ENCODE results near the gene FAM240A.
"Not testable (repeated sequence)": the region's sequence is repeated elsewhere in the genome, so short reads cannot be mapped to it uniquely, and the experiment has no call there.

FAM240A gene

DNA sequence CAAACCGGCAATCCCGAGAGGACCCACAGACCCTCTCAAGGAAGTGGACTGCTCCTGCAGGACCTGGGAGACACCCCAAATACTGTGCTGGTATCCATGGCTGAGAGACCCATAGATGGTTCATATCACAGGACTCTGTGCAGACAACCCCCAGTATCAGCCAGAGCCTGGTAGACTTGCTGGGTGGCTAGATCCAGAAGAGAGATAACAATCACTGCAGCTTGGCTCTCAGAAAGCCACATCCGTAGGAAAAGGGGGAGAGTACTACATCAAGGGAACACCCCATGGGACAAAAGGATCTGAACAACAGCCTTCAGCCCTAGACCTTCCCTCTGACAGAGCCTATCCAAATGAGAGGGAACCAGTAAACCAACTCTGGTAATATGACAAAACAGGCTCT, 25.1 kb upstream of the FAM240A start:
- not testable (repeated sequence) for FAIRE-seq

- FAIRE-seq: no peak
Measured at GRCh38 chr3:46593274-46593862, 19.0 kb upstream of the FAM240A start.

DNA sequence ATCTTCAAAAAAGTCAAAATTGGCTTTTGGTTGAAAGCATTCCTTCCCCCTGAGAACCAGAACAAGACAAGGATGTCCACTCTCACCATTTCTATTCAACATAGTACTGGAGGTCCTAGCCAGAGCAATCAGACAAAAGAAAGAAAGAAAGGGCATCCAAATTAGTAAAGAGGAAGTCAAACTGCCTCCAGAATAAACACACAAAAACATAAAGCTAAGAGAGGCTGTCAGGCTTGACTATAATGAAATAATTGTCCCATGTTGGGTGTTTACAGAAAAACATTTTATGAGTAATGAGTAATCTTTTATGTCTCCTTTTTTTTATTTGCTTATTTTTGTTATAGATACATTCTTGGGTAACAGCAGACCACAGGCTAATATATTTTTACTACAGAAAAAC, 18.3 kb upstream of the FAM240A start:
- FAIRE-seq: no peak

DNA sequence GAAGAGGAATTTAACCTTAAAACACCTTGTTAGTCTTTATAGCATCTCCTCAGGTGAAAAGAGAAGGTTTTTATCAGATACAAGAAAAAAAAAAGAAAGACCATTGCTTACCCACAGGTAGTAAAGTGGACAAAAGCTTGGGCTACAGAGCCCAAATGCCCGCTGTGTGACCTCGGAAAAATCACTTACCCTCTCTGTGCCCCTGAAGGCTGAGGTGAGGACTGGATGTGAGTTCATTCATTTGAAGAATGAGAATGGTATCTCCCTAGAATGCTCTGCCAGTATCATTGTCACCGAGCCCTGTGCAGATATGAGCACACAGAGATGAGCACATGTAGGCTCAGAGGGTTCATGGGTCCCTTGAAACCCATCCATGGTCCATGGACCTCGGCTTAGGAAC, 17.6 kb upstream of the FAM240A start:
- FAIRE-seq: no peak

DNA sequence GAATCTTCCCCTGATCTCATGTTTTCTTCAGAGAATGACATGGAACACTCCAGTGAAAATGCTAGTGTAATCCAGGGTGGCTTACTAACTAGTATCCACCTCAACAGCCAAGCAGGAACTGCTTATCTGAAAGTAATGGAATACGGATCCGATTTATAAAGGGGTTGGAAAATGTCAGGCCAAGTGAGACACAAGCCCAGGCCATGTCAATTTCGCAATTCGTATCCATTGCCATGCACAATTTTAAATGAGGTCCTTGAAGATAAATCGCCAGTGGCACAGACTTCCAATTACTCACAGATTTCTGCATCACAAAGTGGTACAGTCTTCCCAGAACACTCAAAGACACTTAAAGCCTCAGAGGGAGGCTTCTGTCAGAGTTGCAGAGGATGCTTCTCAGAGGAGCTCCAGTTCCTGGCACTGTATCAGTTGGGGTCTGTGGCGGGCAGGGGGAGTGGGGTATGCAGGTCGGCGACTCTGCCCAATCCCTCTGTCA, 16.5 kb upstream of the FAM240A start:
- FAIRE-seq: no peak

GRCh38 chr3:46599590-46599989, 12.7 kb upstream of the FAM240A start:
- no peak for FAIRE-seq

DNA sequence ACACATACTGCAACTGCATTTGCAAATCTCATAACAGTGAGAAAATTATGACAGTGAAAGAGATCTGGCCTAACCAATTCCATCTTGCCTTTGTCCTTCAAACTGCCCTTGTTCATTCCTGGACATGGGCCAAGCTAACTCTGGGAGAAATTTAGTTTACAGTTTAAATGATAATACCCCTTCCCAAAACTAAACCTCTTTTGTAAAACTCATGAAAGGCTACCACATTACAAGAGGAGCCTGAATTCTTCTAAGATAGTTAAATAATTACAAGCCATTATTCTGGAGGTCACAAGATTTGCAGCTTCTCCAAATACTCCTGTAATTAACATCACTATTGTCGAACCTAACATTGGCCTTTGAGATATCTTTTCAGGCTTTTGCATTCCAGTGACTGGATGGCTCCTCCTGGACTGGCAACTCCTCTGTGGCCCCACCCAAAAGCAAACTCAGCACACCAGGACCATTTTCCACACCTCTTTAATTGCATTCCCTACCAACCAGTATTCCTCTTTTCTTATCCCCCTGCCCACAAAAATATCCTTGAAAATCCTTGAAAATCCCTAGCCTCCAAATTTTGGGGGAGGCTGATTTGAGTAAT, 8.8 kb upstream of the FAM240A start:
- no peak for FAIRE-seq

- FAIRE-seq: no peak
Measured at GRCh38 chr3:46604127-46604526, 8.2 kb upstream of the FAM240A start.

DNA sequence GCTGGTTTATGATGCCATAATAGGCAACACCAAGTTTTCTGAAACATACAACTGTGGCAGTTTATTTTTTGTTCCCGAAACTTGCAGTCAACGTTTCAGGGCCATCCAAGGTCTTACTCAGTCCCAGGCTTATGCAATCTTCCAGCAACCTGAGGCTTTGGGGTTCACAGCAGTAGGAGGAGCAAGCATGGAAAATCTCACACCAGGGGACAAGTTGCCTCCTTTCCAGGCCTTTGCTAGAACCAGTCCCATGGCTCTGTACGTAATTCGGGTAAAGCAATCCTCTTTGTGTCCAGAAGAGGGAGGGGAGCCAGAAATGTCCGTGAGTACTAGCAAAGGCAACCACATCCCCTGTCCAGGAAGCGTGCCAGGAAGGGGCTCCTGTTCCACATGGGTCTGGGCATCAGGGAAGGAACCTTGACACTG, 4.7 kb upstream of the FAM240A start:
- FAIRE-seq: no peak

GRCh38 chr3:46609212-46609721, 3.1 kb upstream of the FAM240A start:
- no peak for FAIRE-seq

GRCh38 chr3:46609944-46610722, 2.2 kb upstream of the FAM240A start:
- FAIRE-seq: no peak

- FAIRE-seq: no peak
Measured at GRCh38 chr3:46613313-46614005, 1.1 kb downstream of the FAM240A start.

DNA sequence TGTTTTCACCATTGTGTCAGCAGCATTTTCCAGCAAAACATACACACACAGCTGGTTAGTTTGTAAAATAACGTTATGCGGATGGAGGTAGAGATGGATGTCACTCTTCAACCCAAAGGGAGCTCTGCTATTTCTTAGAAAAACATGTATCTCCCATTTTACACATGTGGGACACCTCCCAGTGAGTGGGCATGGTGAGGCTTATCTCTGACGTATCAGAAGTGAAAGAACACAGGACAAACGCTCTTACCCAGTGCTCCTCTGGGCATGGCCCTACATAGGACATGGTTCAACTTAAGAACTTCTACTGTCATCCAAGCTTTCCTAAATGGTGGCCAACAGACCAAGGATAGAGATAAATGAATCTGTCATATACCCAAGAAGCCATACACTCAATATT, 2.1 kb downstream of the FAM240A start:
- no peak for FAIRE-seq

- FAIRE-seq: no peak
Measured at GRCh38 chr3:46615050-46615775, 2.9 kb downstream of the FAM240A start.

- no peak for FAIRE-seq
Measured at GRCh38 chr3:46615976-46616375, 3.7 kb downstream of the FAM240A start.

DNA sequence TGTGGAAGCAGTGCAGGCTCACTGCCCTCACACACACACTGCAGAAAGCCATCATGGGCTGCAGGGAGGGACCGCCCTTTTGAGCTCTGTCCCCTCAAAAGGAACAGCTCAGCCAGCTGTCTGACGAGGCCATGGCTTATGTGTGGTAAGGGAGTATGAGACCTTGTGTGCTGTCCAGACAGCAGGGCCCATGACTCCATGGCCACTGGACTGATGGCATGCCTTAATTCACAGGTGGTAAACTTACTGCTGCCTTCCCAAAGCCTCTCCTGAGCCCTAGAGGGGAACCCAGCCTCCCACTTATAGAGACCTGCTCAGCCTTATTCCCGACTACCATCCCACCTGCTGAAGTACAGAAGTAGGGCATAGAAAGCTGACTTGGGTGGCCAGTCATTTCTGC, 5.6 kb downstream of the FAM240A start:
- FAIRE-seq: no peak

DNA sequence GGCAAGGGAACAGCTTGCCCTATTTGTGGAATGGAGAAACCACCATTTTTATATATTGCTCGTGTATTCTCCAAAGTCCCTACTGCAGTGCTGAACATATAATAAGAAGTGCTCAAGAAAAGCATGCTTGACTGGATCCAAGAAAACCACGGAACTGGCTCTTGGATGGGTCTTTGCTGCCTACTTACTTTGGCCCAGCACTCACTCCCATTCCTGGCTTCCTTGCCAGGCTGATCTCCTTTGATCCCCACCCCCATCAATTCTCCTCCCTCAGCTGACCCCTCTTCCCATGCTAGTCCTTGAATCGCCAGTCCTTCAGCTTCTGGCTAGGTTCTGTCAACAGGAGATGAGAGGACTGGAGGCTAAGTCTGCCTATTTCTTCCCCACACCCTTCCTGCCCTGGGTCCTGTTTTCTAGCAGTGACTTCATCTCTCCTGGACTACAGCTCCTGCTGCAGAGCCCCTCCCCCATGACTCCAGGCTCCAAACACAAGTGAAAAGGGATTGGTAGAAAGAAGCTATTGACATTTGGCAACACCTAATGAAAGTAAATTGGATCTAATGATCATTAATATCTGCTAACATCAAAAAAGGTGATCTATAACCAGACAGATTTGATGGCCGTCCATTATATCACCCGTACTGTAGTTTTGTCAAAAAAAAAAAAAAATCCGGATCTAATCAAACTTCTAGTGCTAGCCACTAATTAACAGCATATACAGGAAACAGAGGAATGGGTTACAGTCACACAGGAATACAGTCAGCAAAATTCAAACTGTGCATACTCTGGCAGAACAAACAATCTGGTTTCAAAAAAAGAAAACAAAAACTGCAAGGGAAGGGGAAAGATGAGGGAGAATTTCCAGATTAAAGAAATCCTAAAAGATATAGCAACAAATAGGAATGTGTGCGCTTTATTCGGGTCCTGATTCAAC, 7.8 kb downstream of the FAM240A start:
- FAIRE-seq: no peak

GRCh38 chr3:46624533-46624932, 12.2 kb downstream of the FAM240A start:
- FAIRE-seq: no peak

GRCh38 chr3:46624975-46625490, 12.7 kb downstream of the FAM240A start:
- FAIRE-seq: no peak

DNA sequence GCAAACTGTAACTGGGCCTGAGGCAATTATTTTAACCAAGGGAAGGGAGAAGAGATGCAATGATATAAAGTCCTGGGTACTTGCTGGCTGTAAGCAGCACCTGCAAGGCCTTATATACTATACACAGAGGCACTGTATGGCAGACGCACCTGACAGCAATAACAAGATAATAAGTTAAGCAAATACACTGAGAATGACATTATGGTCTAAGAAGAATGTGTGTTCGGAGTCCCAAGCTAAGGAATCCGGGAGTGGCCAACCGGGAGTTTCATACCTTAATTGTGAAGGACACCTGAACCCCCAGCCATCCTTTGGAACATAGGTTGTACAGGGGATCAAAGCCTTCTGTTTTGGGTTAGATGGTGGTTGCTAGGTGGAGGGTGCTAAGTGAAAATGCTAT, 13.7 kb downstream of the FAM240A start:
- FAIRE-seq: no peak

DNA sequence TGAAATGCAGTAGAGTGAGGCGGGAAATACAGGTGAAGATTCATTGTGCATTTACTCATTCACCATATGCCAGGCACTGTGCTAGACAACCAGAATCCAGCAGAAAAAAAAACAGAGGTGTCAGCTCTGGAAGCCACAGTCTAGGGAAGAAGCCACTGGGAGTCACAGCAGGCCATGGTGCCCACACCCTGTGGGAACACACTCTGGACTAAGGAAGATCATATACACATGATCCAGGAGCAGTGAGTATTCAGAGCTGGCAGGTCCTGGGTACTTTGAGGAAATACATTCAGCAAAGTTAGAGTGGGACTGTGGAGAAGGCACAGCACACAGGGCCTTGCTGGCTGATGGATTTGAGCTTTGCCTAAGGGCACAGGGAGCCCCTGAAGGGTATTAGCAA, 14.8 kb downstream of the FAM240A start:
- no peak for FAIRE-seq
